ENCODE results near the gene FAM237B.

DNA sequence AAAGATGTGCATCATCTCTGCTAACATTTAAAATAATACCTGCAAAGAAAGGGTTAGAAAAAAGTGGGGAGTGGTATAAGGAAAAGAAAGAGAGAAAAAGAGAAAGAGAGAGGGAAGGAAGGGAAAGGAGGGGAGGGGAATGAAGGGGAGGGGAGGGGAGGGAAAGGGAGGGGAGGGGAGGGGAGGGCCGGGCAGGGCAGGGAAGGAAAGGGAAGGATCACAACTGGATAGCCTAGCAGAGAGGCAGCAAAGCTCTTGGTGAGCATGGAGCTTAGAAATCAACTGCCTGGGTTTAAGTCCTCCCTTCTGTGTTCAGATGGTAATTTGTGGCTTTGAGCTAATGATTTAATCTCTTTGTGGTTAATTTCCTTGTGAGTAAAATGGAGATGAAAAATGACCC is 5.4 kb upstream of the FAM237B start:
- TF ChIP-seq, protein P1, sequence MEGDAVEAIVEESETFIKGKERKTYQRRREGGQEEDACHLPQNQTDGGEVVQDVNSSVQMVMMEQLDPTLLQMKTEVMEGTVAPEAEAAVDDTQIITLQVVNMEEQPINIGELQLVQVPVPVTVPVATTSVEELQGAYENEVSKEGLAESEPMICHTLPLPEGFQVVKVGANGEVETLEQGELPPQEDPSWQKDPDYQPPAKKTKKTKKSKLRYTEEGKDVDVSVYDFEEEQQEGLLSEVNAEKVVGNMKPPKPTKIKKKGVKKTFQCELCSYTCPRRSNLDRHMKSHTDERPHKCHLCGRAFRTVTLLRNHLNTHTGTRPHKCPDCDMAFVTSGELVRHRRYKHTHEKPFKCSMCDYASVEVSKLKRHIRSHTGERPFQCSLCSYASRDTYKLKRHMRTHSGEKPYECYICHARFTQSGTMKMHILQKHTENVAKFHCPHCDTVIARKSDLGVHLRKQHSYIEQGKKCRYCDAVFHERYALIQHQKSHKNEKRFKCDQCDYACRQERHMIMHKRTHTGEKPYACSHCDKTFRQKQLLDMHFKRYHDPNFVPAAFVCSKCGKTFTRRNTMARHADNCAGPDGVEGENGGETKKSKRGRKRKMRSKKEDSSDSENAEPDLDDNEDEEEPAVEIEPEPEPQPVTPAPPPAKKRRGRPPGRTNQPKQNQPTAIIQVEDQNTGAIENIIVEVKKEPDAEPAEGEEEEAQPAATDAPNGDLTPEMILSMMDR (conservative IDR thresholded peaks at IDR 0.05 in 1 of 2, IDR thresholded peaks at IDR 0.05 in 1 of 2; ENCODE audit: extremely low read depth in 1 of 2, insufficient read depth in 1 of 2, low read depth in 1 of 2, low read length in 2 of 2) = no peak
- no peak for TF ChIP-seq EZH2 (IDR thresholded peaks at IDR 0.05; ENCODE audit: borderline replicate concordance, low read length)

Measured in mammary epithelial cell (primary cell).